ENCODE data around the gene GMIP.
A peak's percentile ranks its signal among the peaks of the same experiment; 100 is the strongest.

Gene GMIP

GRCh38 chr19:19627621-19628500, 15.6 kb downstream of the GMIP start, which contains the start of gene LPAR2:
Gene LPAR2 (minus strand): TSS chr19:19628220. CDS start chr19:19627275, 945 bp downstream.
- no peak for TF ChIP-seq CTCF (conservative IDR thresholded peaks at IDR 0.05; ENCODE audit: low read depth, low read length)
- peak within 1 kb of the TSS; percentile 53 for H3K4me3 ChIP-seq (ENCODE audit: low read depth, low read length)
- DNase-seq (ENCODE audit: low read depth): no peak

DNA sequence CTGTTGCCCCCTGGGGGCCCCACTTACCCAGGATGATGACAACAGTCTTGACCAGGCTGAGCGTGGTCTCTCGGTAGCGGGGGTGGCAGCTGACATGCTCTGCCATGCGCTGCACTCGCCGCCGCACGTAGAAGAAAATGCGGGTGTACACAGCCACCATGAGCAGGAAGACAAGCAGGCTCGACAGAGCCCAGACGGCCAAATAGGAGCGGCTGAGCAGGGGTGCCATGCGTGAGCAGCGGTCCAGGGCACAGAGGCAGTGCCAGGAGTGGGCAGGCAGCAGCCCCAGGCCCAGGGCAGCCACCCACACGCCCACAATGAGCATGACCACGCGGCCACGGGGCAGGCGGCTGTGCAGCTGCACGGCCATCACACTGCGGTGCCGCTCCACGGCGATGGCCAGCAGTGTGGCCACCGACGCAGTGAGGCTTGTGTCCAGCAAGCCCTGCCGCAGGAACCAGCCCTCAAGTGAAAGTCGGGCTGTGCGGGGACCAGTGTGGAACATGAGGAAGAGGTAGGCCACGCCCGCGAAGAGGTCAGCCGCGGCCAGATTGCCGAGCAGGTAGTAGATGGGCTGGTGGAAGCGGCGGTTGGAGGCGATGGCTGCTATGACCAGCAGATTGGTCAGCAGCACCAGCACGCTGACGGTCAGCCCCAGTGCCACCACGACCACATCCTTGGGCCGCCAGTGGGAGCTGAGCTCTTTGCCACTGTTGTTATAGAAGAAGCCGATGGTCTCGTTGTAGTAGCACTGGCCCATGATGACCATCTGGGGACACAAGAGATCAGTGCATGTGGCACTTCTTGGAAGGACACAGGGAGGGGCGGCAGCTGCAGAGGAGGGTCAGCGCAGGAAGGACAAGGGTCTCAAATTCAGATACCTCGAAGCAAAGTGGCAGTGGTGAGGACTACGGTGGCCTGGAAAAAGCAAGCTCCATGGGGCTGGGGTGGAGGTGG, 16.7 kb downstream of the GMIP start:
- TF ChIP-seq CTCF (conservative IDR thresholded peaks at IDR 0.05; ENCODE audit: low read depth, low read length): no peak
- H3K4me3 ChIP-seq (ENCODE audit: low read depth, low read length): no peak overlapping the region
- DNase-seq (ENCODE audit: low read depth): no peak

DNA sequence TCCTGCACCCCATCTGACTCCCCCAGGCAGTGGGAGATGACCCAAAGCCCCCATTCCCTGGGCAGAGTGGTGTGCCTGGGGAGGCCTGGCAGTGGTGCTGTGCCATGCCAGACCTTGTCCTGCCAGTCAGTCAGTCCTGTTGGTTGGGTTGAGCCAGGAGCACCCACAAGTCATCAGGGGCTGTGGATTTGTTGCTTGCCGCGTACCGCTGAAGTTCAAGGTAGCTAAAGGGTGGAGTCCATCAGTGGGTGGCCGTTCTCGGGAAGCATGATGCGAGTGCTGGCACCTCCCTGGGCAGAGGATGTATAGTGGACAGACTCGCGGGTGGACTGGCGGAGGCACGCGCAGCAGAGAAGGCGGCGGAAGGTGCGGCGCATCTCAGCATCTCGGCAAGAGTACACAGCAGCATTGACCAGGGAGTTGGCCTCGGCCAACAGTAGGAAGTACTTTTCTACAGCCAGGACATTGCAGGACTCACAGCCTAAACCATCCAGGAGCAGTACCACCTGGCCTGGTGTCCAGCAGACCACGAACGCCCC, 19.4 kb downstream of the GMIP start:
- no peak for DNase-seq (ENCODE audit: low read depth)
- H3K4me3 ChIP-seq (ENCODE audit: low read depth, low read length): no peak overlapping the region
- TF ChIP-seq CTCF (conservative IDR thresholded peaks at IDR 0.05; ENCODE audit: low read depth, low read length): no peak

DNA sequence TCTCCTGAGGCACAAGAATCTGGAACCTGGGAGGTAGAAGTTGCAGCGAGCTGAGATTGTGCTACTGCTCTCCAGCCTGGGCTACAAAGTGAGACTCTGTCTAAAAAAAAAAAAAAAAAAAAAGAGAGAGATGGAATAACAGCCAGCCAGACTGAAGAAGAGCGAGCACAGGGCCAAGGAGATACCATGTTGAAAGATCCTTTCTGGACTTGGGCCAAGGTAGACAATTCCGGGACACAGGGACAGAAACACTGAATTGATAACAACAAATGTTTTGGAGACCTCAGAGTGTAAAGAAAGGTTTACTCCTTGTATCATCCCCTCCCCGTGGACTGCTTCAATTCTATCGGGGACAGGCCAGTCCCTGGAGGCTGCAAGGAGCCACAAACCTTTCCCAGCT, 20.1 kb downstream of the GMIP start:
- H3K4me3 ChIP-seq (ENCODE audit: low read depth, low read length): no peak overlapping the region
- no peak for DNase-seq (ENCODE audit: low read depth)
- TF ChIP-seq CTCF (conservative IDR thresholded peaks at IDR 0.05; ENCODE audit: low read depth, low read length): no peak

GRCh38 chr19:19619849-19620210, 23.6 kb downstream of the GMIP start:
- no peak for DNase-seq (ENCODE audit: low read depth)

More at GRCh38 chr19:19619849-19620210, 23.6 kb downstream of the GMIP start:
- no peak for TF ChIP-seq CTCF (conservative IDR thresholded peaks at IDR 0.05; ENCODE audit: low read depth, low read length)
- no peak overlapping the region for H3K4me3 ChIP-seq (ENCODE audit: low read depth, low read length)
